Parietal lobe (tissue), 1 donor: ENCODE results near the gene MED7. TPM values are rescaled to one million over a fixed set of nuclear protein-coding genes. Genes with fewer than 3 reads are reported as not detected.

Experiments used
- total RNA-seq: library from RNA; depleted of rRNA; stranded (reverse); fragments of >200 nt; gene quantifications from one replicate; pipeline ENCODE4 v1.2.3, GENCODE V29; 2014

The MED7 gene, protein sequence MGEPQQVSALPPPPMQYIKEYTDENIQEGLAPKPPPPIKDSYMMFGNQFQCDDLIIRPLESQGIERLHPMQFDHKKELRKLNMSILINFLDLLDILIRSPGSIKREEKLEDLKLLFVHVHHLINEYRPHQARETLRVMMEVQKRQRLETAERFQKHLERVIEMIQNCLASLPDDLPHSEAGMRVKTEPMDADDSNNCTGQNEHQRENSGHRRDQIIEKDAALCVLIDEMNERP
- total RNA-seq: 32.2 TPM

DNA sequence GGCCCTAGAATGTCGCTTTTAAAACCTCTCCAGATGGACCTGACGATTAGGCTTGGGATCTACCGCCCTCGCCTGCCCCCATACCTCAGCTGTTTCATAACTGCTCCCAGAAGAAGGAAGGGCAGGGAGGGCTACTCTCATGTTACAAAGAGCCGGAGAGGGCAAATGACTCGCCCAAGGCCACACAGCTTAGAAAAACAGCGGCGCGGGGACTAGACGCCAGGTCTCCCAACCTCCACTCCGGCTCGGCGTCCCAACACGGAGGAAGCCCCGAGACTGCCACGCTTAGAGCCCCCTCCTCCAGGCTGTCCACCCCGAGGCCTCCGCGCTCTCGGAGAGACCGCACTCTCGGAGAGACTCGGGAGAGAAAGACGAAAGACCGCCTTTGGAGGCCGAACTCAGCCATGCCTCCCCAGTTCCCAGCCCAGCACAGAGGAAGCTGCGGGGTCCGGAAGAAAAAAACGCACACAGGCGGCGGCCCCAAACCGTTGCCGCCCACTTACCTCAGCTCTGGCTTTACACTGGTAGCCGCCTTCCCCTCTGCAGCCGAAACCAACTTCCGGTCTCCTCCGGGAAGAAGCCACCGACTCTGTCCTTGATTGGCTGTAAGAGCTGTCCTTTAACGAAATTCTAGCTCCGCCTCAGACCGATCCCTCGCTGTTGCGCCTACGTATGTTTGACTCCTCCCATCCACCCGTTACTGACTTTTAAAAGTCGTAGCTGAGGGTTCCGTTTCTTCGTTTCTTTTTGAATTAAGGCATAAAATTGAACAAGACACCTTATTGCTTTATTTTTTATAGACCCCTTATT is at the start of gene MED7:
Gene MED7, minus strand, starts transcription at position 549 of the 810 bp plus-strand sequence. CDS start 3,434 bp downstream, outside the sequence.

DNA sequence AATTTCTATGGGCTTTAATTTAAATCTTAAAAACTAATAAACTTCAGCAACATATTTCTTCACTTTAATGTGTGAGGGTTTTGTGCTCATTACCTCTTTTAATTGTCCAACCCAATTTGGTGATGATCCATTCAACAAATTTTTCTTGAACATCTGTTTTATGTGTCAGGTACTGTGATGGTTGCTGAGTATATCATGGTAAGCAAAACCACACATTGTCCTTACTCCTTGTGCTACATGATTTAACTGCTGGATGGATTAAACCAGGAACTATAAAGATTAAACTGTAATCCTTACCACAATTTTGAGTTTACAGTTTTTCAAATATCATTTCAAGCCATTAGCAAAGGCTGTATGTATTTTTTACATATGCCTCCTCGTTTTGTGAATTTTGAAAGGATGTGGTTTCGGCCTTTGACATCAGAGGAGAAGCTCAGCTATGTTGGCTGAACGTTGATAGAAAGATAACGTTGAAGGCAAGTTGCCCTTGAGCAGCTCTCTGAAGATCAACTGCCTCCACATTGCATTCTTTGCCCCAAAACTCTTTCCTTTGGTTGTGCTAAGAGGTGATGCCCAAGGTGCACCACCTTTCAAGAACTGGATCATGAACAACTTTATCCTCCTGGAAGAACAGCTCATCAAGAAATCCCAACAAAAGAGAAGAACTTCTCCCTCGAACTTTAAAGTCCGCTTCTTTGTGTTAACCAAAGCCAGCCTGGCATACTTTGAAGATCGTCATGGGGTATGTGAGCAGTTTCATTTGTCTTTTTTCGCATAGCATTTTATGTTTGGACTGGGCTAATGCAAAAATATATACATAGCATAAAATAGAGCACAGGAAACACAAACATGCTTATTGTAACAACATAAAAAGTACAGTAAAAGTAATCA is 38.0 kb upstream of the MED7 start, which contains the start of gene ITK:
Gene ITK, plus strand, starts transcription at position 467 of the 891 bp plus-strand sequence. Its CDS starts 138 bp downstream, at position 605.

DNA sequence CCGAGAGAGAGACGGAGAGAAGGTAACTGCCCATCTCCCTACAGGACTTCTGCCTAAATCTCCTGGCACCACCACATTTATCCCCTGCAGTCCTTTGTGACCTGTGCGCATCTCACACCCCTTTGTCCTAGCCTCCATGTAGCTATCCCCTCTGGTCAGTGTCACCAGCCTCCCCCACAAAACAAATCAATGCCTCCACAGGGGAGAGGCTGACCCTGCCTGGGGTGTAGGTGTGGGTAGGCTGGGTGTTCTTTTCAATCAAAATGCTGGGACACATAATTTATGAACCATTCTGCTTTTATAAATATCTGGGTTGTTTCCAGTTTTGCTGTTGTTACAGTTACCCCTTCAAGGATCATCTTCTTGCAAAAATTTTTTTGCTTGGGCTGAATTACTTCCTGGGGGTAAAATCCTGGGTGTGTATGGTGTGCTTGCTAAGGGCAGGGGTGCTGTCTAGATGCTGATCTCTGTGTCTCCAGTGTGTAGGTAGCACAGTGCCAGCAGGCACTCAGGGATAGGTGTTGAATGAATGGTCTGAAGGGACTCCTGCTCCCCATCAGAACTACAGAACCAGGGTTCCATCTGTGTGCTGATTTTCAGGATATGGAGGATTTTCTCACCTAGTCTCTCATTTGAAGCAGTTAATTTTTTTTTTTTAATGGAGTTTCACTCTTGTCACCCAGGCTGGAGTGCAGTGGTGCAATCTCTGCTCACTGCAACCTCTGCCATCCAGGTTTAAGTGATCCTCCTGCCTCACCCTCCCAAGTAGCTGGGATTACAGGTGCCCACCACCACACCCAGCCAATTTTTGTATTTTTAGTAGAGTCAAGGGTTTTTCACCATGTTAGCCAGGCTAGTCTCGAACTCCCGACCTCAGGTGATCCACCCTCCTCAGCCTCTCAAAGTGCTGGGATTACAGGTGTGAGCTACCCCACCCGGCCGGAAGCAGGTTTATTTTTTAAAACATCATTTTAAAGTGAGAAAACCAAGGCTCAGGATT is 23.8 kb upstream of the MED7 start, which contains the start of gene GARIN3:
Gene GARIN3, minus strand, starts transcription at position 51 of the 1,000 bp plus-strand sequence. CDS start 96 bp downstream, outside the sequence.

DNA sequence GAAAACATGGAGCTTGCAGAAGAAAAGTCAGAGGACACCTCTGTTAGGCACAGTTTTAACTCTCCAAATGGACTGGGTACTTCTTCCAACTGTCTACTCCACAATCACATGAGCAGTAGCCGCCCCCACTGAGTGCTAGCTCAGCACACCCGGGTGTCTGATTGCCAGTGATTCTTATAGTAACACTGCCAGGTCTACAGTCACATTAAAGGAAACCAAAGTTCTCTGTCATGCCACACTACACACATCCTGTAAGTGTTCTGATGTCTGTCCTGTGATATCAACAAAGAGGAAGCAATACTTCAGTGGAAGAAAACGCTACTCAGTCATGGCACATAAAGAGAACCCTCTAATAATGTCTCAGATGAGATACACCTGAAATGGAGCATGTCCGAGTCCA is 33.7 kb downstream of the MED7 start, which contains the start of gene HAVCR2:
Gene HAVCR2, minus strand, starts transcription at position 69 of the 400 bp plus-strand sequence. Its CDS starts 61 bp downstream, at position 8.

Other genes starting within 250 kb of the MED7 start
- not detected for gene TIMD4, start 179.6 kb downstream of the MED7 start, total RNA-seq
- 0.94 TPM for gene HAVCR1, start 83.7 kb downstream of the MED7 start, total RNA-seq
- gene HAVCR2, start 33.8 kb downstream of the MED7 start, total RNA-seq: 5.0 TPM
- not detected for gene GARIN3, start 23.4 kb upstream of the MED7 start, total RNA-seq
- not detected for gene ITK, start 38.0 kb upstream of the MED7 start, total RNA-seq
- 186 TPM for gene CYFIP2, start 123.3 kb upstream of the MED7 start, total RNA-seq